Testis (tissue), 2 donors: Measurements from ENCODE around the gene DNAH5.

Experiments
- CTCF ChIP-seq, 3 experiments: fragments of 450-650 bp in 2 of 3; fragments of 200-600 bp in 1 of 3; sonication (generic) in 1 of 3; IDR thresholded peaks; one replicate each; pipeline ENCODE4 v1.5.1; 2016 to 2019; ENCODE audit warnings: antibody characterized with exemption in 3 of 3, mild to moderate bottlenecking in 2 of 3, moderate library complexity in 1 of 3
- POLR2A ChIP-seq: fragments of 450-650 bp; IDR thresholded peaks from one replicate; pipeline ENCODE4 v1.6.1; 2017; ENCODE audit warnings: antibody characterized with exemption, mild to moderate bottlenecking, moderate library complexity

- no peak for TF ChIP-seq CTCF (IDR thresholded peaks at IDR 0.05)
- no peak for TF ChIP-seq POLR2A
Measured at GRCh38 chr5:13830536-13830935, 114.0 kb downstream of the DNAH5 start.
